Measurements from ENCODE around the gene LRFN5.
"Not testable (repeated sequence)": the region's sequence is repeated elsewhere in the genome, so short reads cannot be mapped to it uniquely, and the experiment has no call there.

LRFN5 gene

DNA sequence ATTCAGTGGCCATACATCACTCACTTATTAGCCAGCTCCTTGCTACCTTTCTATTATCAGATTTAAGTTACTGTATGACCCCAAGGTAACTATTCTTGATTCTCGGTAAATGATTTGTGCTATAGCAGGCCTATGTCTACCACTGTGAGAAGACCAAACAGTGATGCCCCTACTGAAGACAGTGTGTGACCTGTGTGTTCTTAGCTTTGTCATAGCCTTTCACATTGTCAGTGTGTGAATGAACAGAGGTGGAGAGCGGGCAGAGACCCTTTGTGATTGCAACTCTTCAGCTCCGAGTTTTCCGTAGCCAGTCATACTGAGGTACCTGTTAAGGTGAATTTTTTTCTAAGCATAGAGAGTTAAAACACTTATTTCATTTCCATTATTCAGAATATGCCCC, 294.0 kb downstream of the LRFN5 start:
- DNase-seq = no peak

DNA sequence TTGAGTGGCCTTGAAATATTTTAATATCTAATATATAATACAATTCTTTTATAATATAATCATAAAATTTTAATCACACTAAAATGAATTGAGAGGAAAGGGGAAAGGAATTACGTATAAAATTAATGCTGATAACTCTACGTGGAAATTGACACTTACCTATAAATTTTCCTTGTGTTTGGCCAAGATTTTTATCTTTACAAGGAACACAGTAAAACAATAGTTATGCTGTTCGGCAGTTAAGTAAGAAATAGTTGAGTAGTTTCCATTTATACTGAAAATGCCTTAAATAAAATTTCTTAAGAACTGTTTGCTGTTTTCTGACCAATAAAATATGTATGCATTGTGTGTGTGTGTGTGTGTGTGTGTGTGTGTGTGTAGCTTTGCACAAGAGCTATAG, 294.4 kb downstream of the LRFN5 start:
- no peak for DNase-seq

DNA sequence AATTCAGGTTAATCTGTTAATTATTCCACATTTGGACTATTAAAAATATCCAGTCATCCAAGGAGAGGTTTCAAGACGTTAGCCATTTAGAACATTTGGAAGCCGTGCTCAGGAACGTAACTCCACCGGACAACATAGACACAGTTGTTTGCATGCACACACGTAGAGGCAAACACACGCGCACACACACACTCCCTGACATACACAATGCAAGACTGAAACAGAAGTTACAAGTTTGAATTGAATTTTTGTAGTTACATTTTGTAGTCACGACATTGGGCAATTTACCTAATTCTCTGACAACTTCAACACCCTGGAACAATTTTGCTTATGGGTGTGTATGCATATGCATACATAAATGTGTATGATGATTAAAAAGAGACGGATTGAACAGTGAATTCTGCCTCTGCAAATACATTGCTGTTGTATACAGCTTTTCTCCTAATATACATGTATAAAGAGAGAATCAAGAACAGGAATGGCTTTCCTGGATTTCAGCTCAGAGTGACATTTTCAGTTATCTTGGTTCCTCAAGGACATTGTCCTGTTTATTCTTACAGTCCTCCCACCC, 298.8 kb downstream of the LRFN5 start:
- DNase-seq = no peak

DNA sequence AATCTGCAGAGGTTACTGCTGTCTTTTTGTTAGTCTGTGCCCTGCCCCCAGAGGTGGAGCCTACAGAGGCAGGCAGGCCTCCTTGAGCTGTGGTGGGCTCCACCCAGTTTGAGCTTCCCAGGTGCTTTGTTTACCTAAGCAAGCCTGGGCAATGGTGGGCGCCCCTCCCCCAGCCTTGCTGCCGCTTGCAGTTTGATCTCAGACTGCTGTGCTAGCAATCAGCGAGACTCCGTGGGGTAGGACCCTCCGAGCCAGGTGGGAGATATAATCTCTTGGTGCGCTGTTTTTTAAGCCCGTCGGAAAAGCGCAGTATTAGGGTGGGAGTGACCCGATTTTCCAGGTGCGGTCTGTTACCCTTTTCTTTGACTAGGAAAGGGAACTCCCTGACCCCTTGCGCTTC, 304.5 kb downstream of the LRFN5 start:
- DNase-seq = not testable (repeated sequence)

DNA sequence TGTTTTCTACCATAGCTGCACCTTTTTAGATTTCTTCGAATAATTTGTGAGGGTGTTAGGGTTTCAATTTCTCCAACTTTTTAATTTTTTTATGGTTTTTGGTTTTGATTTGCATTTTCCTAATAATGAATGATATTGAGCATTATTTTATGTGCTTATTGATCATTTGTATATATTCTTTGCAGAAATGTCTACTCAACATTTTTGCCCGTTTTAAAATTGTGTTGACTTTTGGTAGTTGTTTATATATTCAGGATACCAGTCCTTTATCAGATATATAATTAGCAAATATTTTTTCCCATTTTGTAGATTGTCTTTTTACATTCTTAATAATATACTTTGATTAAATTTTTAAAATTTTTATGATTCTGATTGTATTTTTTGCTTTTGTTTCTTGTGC, 306.7 kb downstream of the LRFN5 start:
- DNase-seq = no peak

DNA sequence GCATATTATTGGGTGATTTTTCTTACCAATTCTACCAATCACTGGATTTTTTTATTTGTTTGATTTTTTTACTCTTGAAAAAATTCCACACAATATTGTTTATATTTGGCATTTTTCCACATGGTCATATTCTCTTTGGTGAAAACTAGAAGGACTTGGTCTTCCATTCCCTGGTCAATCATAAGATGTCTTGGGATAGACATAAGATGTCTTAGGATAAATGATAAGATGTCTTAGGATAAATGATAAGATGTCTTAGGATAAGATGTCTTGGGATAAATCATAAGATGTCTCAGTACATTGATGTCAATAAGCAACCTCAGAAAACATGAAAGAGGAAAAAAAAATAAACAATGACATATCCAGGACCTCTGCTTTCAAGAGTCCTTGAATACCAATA, 309.1 kb downstream of the LRFN5 start:
- no peak for DNase-seq

DNA sequence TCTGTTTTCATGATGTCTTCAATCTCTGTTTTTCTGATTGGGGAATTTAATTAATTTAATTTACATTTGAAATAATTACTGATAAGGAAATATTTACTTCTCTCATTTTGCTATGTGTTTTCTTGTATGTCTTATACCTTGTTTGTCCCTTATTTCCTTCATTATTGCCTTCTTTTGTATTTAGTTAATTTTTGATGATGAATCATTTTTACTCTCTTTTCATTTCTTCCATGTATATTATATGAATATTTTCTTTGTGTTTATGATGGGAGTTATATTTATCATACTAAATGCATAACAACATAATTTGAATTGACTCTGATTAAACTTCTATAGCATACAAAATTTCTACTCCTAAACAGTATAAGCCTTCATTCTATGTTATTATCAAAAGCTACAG, 309.6 kb downstream of the LRFN5 start:
- no peak for DNase-seq

DNA sequence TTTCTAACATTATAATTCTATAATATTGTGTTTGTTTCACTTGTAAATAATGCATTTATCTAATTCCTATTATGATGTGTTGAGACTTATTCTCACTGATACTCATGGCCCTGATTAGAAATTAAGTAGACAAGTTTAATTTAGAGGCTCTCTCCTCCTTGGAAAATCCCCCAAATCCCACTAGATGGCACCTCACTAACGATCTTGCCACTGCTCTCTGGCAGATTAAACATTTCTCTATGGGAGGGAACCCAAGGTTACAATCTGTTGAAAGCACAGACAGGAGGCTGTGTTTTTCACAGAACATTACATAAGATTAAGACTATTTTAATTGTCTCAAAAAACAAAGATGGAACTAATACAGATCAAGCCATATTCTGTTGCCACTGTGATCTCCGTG, 318.7 kb downstream of the LRFN5 start:
- no peak for DNase-seq

DNA sequence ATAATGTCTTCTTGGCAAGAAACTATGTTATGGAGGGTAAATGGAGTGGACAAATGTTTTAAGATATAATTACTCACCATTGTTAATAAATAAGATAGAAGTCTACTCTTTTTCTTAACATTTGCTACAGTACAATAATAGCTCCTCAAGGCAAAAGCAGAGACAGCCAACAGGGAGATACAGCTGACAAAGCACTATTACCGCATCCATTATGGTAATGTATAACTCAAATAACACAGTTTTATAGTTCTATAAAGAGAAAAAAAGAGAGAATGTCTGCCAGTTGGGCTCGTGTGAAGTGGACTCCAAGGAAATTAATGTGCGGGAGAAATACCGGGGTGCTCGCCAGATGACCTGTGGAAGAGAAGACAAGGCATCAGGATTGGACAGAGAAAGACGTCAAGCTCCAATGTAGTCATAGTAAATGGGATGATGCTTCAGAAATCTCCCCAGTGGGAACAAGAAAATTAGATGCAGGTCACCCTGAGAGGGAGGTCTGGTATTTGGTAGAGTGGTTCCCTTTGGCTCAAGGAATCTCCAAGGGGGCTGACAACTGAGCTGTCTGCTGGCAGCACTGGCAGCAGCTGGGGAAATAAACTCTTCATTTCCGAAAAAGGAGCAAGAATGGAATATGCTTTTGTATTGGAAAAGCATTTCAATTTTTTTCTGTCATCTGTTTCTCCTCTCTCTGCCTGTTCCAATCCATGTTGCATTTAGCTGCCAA, 343.9 kb downstream of the LRFN5 start:
- no peak for DNase-seq
